Stimulated activated CD4-positive, alpha-beta T cell treated with anti-CD3 and anti-CD28 coated beads, Interleukin-1b, Interleukin-23, amount 100 ng/mL, for 24 hours (primary cell): ENCODE measurements around the gene RAPGEF6.
A peak's percentile ranks its signal among the peaks of the same experiment; 100 is the strongest.
"Not testable (repeated sequence)": the region's sequence is repeated elsewhere in the genome, so short reads cannot be mapped to it uniquely, and the experiment has no call there.

Experiments
- DNase-seq, 4 experiments: peaks; one replicate each; pipeline ENCODE4 v3.0.0-alpha.2; 2020; ENCODE audit warnings: low read depth in 4 of 4, low spot score in 1 of 4

The RAPGEF6 gene

DNA sequence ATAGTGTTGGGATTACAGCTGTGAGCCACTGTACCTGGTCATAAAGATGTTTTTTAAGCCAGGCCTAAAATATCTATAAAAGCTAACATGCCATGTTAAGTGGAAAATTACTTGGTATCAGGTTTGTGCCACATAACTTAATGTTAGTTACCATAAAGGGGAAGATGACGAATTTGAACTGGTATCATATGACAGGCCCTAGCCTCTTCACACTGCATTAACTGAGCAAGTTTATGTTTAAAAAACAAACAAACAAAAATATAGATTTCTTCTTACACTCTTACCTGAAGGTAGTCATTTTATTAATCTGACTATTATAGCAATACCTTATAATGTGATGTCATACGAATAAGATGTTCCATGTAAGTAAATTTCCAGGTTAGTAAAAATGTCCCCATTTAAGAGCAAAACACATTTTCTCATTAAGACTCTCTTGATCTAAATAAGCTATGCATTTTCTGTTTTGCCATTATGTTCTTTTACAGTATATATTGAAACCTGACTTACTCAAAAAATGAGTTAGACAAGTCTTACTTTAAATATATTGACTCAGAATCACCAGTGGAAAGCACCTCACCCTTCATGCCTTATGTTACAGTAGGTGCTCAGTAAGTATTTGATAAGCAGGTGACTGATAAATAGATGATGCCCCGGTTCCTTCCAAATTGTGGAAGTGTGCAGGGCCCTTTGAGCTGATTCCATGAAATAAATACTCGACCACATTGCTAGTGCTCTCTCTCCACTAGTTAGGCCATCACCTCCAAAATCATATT, 245.7 kb downstream of the RAPGEF6 start:
- DNase-seq: no peak

DNA sequence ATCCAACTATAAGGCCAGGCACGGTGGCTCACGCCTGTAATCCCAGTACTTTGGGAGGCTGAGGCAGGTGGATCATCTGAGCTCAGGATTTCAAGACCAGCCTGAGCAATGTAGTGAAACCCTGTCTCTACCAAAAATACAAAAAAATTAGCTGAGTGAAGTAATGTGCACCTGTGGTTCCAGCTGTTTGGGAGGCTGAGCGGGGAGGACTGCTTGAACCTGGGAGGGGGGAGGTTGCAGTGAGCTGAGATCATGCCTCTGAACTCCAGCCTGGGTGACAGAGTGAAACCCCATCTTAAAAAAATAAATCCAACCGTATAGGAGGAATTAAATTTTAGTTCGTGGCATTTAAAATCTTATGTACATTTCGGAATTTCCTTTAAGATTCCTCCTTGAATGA, 247.8 kb downstream of the RAPGEF6 start:
- DNase-seq: no peak

- no peak for DNase-seq
Measured at GRCh38 chr5:131386779-131387178, 248.2 kb downstream of the RAPGEF6 start.

DNA sequence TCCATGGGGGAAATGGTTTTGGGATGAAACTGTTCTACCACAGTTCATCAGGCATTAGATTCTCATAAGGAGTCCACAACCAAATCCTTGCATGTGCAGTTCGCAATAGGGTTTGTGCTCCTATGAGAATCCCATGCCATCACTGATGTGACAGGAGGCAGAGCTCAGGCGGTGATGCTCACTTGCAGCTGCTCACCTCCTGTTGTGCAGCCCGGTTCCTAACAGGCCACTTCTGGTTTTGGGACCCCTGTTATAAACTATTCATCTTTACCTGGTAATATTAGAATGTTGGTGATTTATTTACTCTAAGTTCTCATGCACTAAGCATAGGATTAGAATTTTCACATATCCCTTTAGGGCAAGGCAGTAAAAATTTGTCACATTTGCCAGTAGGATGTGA, 248.9 kb downstream of the RAPGEF6 start:
- no peak for DNase-seq

GRCh38 chr5:131384616-131385214, 250.3 kb downstream of the RAPGEF6 start:
- peak in 1 of 4 experiments; percentile 32 for DNase-seq

DNA sequence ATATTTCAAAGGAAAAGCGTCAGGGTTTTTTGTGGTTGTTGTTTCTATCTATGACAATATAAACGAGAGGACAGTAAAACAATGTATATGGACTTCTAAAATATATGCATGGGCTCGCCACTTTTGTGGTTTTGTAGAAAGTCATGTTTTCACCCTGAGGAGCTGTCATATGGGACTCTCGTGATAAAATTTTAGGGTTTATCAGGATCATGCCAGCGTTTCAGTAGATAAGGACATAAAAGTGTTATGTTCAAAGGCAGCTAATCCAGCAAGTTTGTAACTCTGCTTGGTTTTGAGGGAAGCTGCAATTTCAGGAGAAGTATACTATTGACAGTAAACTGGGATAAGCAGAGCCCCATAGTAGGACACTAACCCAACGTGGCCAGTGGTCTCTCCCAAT, 250.9 kb downstream of the RAPGEF6 start:
- DNase-seq: no peak

DNA sequence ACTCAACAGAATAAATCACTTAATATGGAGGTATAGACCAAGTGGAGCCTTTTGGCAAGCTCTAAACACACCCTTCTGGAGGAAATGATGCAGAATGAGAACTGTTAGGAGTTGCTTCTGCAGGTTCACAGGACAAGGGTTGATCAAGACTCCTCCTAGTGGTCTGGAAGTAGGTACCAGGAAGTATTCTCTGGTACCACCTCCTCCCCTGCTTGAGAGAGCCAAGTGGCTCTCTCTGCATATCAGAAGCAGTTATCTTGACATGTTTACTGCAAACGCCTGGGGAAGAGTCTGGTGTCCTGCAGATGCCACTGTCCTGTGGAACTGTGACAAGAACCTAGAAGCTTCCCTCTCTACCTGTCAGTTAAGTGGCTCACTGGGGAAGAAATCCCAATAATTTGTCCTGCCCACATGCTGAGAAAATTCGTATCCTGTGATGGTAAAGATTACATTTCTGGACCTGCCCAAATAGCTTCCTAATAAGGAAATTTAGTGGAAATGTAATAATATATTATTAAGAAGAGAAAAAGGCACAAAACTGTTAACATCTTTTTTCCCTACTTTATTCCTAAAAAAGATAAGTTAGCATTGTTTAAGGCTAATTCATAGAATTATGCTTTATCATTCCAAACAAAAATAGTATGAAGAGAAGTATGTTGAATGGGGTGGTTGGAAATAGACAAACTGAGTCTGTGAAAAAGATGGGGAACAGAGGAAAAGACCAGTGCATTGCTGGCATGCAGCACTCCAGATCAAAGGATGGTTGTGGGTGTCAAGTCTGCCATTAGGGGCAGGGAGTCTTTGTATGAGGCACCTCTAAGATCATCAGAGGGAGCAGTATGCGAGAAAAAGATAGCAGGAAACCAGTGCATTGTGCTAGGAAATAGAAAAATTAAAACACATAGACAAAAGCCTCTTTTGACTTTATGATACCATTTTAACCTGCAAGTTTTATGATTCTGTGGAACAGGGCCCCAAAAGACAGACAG, 252.3 kb downstream of the RAPGEF6 start:
- DNase-seq: no peak

DNA sequence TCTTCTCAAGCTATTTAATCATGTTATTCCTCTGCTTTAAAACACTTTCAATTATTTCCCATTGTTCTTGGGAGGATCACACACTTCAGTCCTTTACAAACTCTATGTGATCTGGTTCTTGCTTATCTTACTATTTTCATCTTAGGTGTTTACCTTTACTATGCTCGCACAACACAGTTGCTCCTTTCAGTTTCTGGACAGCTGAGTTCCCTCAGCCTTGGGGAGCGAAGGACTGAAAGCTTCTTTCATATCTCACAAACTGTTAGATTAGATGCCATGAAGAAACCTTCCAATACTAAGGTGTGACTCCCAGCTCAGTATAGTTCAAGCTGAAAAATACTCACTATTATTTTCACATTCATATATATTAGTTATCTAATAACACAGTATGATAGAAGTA, 253.3 kb downstream of the RAPGEF6 start:
- no peak for DNase-seq

GRCh38 chr5:131381021-131381420, 254.0 kb downstream of the RAPGEF6 start:
- no peak for DNase-seq

DNA sequence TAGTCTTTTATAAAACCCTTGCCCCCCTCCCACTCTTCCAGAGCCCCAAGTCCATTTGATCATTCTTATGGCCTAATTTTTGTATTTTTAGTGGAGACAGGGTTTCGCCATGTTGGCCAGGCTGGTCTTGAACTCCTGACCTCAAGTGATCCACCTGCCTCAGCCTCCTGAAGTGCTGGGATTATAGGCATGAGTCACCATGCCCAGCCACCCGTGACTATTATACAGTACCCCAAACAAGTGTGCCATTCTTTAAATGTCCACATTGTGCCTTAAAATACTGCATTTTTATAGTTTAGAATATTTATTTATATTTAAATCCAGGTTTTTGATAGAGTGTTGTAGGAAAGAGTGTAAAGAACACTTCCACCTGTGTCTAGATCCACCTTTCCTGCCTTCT, 254.8 kb downstream of the RAPGEF6 start:
- DNase-seq: not testable (repeated sequence)

DNA sequence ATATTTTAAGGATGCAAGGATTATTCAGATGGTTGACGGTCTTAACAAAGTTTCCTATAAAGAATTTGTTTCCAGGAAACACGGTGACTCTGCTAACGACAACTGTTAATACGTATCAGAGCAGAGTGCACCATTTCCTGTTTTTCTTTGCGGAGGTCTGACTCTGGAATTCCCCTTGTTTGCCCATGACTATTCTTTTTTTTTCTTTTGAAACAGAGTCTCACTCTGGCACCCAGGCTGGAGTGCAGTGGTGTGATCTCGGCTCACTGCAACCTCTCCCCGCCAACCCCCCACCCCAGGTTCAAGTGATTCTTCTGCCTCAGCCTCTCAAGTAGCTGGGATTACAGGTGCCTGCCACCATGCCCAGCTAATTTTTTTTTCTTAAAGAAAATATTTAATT, 255.3 kb downstream of the RAPGEF6 start:
- DNase-seq: peak in 2 of 4 experiments; percentile 35 to 51

DNA sequence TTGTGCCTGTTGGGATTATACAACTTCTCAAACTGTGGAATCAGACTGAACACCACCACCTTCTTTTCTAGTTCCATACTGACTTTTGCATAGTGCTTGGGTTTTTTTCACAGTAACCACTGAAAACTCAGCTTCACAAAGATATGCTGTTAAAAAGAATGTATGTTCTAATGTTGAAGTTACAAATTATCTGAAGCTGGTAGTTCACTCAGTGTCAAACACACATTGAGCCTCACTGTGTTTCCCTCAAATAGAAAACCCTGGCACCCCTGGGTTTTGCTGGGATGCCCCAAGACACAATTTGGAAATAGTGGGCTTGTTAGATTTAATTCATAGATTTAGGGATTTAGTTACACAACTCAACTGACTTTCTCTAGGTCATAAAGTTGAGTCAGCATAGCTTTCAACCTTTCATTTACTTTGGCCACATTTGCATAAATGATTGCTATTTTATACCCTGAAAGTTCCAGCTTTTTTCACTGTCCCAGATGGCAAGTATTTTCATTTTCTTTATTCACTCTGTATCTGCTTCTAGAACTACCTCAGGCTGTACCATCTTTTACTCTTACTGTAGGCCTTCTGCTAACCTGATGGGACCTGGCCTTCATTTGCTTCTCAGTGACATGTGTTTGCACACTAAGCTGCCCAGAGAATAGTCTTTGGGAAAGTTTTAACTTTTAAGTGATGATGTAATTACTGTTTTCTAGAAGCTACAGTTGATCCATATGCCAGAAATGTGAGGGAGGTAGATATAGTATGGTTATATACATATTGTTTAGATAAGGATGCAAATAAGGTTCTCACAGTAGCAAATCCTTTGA, 256.1 kb downstream of the RAPGEF6 start:
- DNase-seq: no peak

DNA sequence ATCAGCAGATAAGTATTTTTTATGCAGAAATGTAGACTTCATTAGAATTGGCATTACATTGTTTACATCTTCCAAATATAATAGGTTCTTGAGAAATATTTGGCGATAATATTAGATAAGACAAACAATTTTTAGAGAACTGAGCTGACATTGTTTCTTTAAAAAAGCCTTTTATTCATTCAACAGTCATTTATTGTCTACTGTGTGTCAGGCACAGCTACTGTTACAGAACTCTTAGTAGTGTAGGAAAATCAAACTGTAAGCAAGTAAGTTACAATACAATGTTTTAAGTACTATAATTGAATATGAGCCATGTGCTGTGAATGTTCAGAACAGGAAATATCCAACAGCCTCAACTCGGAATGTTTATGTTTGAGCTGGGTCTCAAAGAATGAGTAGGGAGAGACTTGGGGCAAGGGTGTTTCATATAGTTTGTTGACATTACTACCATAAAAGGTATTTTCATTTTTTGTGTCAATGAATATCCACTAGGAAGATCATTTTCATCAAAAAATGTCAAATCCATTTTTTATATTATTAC, 257.2 kb downstream of the RAPGEF6 start:
- DNase-seq: no peak

GRCh38 chr5:131377346-131377745, 257.7 kb downstream of the RAPGEF6 start:
- no peak for DNase-seq

DNA sequence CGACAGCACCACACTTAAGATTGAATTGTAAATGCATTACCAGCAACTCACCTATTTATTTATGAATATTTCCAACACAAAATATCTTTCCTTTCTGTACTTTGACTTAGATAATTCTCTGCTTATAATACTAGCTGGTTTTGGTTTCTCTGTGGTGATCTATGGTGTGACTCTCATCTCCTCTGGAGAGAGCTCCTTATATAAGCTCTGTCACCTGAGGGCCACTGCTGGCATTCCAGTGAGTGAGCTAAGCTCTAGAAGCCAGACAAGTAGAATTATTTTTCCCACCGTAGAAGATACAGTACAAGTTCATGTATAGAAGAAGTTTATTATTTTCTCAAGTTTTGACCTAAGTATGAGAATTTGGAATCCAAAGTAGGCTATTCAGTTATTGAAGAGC, 259.7 kb downstream of the RAPGEF6 start:
- DNase-seq: no peak
